GM21526 (cell line): Measurements from ENCODE around the gene ACAT1.
"Not testable (repeated sequence)": the region's sequence is repeated elsewhere in the genome, so short reads cannot be mapped to it uniquely, and the experiment has no call there.

Experiments used
- ATAC-seq: cut with Tn5 transposase; IDR thresholded peaks from one replicate; pipeline ENCODE4 v1.9.1; 2021; ENCODE audit warnings: moderate library complexity; ENCODE audit not compliant: unreplicated experiment, low FRiP score

The ACAT1 gene

DNA sequence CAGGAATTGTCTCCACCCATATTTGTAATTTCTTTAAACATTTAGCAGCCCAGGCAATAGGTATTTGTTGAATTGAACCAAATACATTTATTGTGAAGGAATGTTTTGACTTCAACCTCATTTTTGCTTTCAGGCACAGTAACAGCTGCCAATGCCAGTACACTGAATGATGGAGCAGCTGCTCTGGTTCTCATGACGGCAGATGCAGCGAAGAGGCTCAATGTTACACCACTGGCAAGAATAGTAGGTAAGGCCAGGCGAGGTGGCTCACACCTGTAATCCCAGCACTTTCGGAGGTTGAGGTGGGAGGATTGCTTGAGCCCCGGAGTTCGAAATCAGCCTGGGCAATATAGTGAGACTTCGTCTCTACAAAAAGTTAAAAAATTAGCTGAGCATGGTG, 20.9 kb downstream of the ACAT1 start:
- no peak for ATAC-seq

DNA sequence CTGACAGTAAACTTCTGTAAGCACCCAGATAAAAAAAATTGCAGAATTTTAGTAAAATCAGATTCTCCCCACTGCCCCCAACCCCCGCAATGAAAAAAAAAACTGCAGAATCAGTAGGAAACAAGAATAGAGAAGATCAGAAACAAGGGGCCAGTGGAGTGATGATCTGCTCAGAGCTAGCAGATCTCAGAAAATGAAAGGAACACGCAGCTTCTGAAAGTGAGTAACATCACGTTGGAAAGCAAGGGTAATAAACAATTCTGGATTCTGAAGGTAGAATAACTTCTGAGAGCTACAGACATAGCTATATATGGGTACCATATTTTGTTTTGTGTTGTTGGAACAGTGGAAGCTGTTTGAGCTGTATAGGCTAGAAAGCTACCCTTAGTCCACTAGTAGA, 23.2 kb downstream of the ACAT1 start:
- no peak for ATAC-seq

DNA sequence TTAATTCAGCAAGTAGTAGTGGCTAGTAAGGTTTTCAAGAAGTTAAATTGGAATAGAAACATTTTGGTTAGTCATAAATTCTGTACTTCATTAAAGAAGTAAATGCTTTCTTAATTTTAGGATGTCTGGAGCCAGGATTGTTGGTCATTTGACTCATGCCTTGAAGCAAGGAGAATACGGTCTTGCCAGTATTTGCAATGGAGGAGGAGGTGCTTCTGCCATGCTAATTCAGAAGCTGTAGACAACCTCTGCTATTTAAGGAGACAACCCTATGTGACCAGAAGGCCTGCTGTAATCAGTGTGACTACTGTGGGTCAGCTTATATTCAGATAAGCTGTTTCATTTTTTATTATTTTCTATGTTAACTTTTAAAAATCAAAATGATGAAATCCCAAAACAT, 25.8 kb downstream of the ACAT1 start:
- no peak for ATAC-seq

DNA sequence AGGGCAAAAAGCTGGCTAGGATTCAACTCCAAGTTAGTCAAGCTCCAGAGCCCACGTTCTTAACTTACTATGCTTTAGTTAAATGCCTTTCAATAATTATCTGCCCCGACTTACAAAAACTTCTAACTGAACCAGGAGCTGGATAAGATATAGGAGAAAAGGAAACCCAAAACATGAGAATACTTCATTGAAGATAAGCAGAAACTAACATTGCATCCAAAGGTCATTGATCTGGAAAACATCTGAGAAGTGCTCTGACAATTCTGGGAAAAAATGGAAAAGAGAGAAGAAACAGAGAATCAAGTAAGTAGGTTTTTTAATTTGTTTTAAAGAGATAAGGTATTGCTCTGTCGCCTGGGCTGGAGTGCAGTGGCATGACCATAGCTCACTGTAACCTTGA, 27.2 kb downstream of the ACAT1 start:
- ATAC-seq, result no peak

DNA sequence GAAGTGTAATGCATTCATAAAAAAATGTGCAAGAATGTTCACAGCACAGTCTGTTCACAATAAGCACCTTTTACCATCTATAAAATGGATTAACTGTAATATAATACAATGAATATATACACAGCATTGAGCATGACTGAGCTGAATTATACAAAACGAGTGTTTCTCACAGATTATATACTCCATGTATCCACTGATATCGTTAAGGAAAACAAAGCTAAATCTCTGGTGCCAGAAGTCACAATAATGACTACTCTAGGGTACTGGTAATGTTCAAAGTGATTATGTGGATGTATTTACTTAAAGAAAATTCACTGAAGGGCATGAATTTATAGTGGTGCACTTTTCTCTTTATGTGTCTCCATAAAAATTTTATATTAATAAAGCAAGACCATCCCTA, 33.2 kb downstream of the ACAT1 start:
- no peak for ATAC-seq

DNA sequence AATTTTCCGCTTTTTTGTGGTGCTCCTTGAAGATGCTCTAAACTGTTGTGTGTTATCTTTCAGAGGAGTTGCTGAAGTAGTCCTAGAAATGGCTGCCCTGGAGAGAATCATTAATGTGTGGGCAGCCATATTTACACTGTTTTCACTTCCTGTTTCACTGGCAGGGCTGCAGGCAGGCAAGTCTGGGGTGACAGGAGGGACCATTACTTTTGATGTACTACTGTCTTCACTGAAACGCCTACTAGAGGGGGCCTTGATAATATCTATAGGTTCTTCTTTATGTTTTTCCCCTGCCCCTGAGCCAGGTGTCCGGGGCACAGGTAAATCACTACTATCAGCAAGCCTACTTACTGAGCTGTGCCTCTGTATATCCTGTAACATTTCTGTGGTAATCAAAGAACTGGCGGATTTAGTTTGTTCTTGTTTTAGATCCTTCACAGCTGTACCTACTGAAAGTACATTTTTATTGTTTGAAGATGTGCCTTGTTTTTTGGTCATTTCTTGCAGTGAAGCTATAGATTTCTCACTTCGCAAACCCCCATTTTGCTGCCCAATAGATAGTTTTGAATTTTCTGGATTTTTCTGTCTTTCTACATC, 39.7 kb downstream of the ACAT1 start:
- ATAC-seq, result peak; percentile 96

DNA sequence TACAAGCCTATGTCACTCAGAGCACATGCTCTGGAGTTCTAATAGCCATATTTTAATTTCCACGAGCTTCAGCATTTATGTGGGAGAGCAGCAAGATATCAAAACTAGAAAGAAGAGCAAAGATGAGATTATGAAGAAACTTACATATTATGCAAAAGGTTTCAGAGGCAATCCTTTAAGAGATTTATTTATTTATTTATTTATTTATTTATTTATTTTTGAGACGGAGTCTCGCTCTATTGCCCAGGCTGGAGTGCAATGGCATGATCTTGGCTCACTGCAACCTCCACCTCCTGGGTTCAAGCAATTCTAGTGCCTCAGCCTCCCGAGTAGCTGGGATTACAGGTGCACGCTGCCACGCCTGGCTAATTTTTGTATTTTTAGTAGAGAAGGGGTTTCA, 41.5 kb downstream of the ACAT1 start:
- not testable (repeated sequence) for ATAC-seq

DNA sequence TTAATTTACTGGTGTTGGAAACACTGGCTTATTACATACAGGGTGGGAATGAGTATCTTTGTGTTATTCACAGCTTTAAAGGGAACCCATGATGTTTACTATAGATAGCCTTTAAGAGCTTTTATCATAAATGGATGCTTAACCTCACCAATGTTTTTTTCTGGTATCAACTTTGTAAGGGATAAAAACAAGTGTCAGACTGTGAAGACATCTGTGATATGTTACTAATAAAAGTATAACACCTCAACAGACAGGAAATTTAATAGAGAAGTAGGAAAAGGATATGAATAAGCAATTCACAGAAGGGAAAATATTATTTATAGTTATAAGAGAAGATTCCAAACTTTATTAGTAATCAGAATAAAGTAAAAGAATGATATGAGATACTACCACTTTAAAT, 46.3 kb downstream of the ACAT1 start:
- ATAC-seq, result no peak

DNA sequence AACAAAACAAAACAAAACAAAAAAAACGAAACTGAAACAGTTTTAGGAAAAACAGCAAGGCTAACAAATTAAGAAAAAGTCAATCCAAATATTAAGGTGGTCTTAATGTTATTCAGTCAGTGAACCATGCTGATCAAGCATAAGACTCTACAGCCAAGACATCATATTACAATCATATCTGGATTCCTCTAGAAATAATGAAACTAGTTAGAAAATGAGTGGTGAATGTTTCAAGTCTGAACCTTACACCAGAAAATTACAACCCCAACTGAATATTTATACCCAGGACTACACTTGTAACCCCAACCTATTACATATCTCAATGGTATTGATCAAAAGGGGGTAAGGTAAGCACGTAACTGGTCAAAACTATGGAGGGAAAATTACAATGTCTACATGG, 48.8 kb downstream of the ACAT1 start:
- no peak for ATAC-seq

DNA sequence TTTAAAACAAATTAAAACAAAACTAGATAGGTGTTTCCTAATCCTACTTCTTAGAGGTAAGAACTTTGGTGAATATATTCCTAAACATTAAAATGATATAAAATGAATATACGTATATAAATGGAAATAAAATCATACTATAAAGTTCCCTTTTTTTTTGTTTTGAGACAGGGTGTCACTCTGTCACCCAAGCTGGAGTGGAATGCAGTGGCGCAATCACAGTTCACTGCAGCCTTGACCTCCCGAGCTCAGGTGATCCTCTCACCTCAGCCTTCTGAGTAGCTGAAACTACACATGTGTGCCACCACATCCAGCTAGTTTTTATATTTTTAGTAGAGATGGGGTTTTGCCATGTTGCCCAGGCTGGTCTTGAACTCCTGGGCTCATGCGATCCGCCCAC, 56.2 kb downstream of the ACAT1 start:
- no peak for ATAC-seq

DNA sequence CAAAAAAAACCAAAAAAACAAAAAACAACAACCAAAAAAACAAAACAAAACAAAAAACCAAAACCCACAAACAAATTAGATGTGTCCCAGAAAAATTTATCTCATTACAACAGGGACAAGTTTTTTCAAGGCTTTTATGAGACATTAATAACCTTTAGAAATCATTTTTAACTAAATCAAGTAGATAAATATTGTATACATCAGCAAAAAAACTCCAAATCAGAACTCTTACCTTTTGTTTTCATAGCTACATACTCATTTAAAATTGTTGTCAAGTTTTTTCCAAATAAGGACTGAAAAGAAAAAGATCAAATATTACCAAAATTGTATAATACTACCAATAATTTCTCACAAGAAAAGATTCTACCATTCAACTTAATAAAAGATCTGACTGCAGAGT, 72.4 kb downstream of the ACAT1 start:
- ATAC-seq, result no peak

DNA sequence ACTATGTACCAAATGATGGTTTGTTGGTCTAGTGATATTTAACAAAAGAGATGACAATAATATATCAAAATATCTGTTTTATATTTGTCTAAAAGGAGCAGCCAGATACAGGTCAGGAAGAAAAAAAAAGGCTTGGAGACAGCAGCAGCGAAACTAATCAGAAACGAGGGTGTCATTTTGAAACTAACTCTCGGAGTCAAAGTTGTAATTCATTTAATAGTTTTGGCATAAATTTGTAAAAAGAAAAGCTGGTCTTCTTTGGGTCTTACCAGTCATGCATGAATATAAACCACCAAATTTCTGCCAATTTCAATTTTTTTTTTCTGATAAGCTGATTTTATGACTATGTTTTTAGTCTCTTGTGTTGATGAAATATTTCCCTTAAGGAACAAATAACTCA, 75.5 kb downstream of the ACAT1 start:
- ATAC-seq, result no peak
